Measurements from ENCODE around the gene PRPS1L1. TPM values are rescaled to one million over a fixed set of nuclear protein-coding genes. Genes with fewer than 3 reads are reported as not detected.

PRPS1L1 gene
- total RNA-seq (2022; extraction: Qiagen RNA extraction; ENCODE audit: low read depth) = not detected in 5 replicates

DNA sequence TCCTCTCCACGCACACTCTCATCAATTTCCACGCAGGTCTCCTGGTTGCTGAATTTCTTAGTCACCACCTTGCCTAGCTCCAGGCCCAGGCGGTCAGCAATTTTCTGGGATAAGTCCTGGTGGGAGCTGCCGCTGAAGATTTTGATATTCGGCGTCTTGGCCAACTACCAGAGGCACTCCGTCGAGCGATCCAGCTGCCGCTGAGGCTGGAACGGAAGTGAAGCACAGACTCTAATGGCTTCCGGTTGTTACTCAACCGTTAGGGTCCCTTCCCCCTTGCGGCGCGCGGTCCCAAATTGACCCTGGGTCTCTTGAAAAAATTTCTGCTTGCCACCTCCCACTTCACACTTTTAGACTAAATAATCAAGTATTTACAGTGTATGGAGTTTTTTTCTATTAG is at the start of gene PRPS1L1:
PRPS1L1 (minus strand) TSS at position 219 of the 400 bp plus-strand sequence.

Other genes starting within 250 kb of the PRPS1L1 start
- 14.9 to 22.6 TPM (median 18.2 TPM) in 5 replicates for gene SNX13, start 87.4 kb downstream of the PRPS1L1 start, total RNA-seq (2022; extraction: Qiagen RNA extraction; ENCODE audit: low read depth)

All from A549 treated with DMSO at 1 μM for 4 hours (cell line).